Heart left ventricle (tissue), 16 donors: Measurements from ENCODE around the gene CYB5D1. TPM values are rescaled to one million over a fixed set of nuclear protein-coding genes. Genes with fewer than 3 reads are reported as not detected.
"Not testable (repeated sequence)": the region's sequence is repeated elsewhere in the genome, so short reads cannot be mapped to it uniquely, and the experiment has no call there.

Source experiments
- ATAC-seq, 4 donors: fragments of 200-7000 bp; cut with Tn5 transposase; one replicate each; pipeline ENCODE4 v1.9.1; 2020 to 2022; ENCODE audit warnings: moderate library complexity in 4 of 4, mild to moderate bottlenecking in 3 of 4, moderate number of reproducible peaks in 1 of 4
- DNase-seq, 5 donors: peaks; one replicate each; pipeline ENCODE4 v3.0.0-alpha.2; 2020
- H3K27ac ChIP-seq, 12 donors: fragments of 200-600 bp; sonication (generic) in 4 of 12; one replicate each; pipeline versions ENCODE4 v1.5.0 to v1.8.0; 2016 to 2022; ENCODE audit warnings: mild to moderate bottlenecking in 2 of 12
- H3K27me3 ChIP-seq, 9 donors: fragments of 200-600 bp; sonication (generic) in 2 of 9; one replicate each; pipeline versions ENCODE4 v1.5.1 to v1.8.0; 2016 to 2022; ENCODE audit warnings: mild to moderate bottlenecking in 3 of 9
- H3K36me3 ChIP-seq, 9 donors: fragments of 200-600 bp; sonication (generic) in 2 of 9; one replicate each; pipeline versions ENCODE4 v1.5.0 to v1.8.0; 2018 to 2022; ENCODE audit warnings: mild to moderate bottlenecking in 2 of 9
- H3K4me1 ChIP-seq, 12 donors: fragments of 200-600 bp; sonication (generic) in 4 of 12; one replicate each; pipeline versions ENCODE4 v1.5.0 to v1.8.0; 2016 to 2022; ENCODE audit warnings: mild to moderate bottlenecking in 3 of 12
- H3K4me3 ChIP-seq, 12 donors: fragments of 200-600 bp; sonication (generic) in 4 of 12; one replicate each; pipeline versions ENCODE4 v1.5.0 to v1.8.0; 2017 to 2022; ENCODE audit warnings: mild to moderate bottlenecking in 9 of 12, moderate library complexity in 4 of 12
- H3K9me3 ChIP-seq, 12 donors: fragments of 200-600 bp; sonication (generic) in 4 of 12; one replicate each; pipeline versions ENCODE4 v1.5.0 to v1.8.0; 2016 to 2022; ENCODE audit warnings: mild to moderate bottlenecking in 1 of 12
- POLR2A ChIP-seq, 2 donors: fragments of 450-650 bp; IDR thresholded peaks; one replicate each; pipeline ENCODE4 v1.6.1; 2017; ENCODE audit warnings: antibody characterized with exemption in 2 of 2, mild to moderate bottlenecking in 2 of 2, moderate library complexity in 2 of 2
- WGBS, 4 donors: extraction: QIAGEN DNeasy Blood & Tissue Kit in 2 of 4; methylation state at CpG; one replicate each; pipeline versions ENCODE4 v1.1.5 to v1.1.7; 2013 to 2018; 5-methylcytosine and 5-hydroxymethylcytosine counted together
- intact Hi-C, 10 donors: fragments of 100-400 bp; cut with DNase I; formaldehyde crosslinking; loops; one replicate each; pipeline versions ENCODE4 v1.11.1 to v1.14.2; 2022
- long read RNA-seq, 3 donors: library from polyadenylated mRNA; unstranded; transcript quantifications; one replicate each; pipeline ENCODE4 v2.0.0, GENCODE V29; 2020 to 2021
- polyA plus RNA-seq, 2 donors: library from polyadenylated mRNA; stranded (reverse); fragments of 200-250 nt; gene quantifications; one replicate each; pipeline ENCODE4 v1.2.3, GENCODE V29; 2013
- total RNA-seq, 9 donors: library from RNA; depleted of rRNA in 2 of 9; stranded (reverse); fragments of >200 nt in 2 of 9; fragmentation: NEBNext Ultra II Directional in 3 of 9; extraction: Animal tissue kit (Norgen Biotek cat#: 25700) in 3 of 9; gene quantifications; one replicate each; pipeline versions ENCODE4 v1.1.0 to v1.2.4, GENCODE V29; 2016 to 2023
- TF ChIP-seq, protein P1 (sequence below), 12 donors: fragments of 200-600 bp; sonication (generic) in 4 of 12; IDR thresholded peaks; one replicate each; pipeline versions ENCODE4 v1.5.0 to v1.8.0; 2018 to 2022; ENCODE audit warnings: antibody characterized with exemption in 12 of 12, mild to moderate bottlenecking in 5 of 12
- donor health status: ischemic (EF 13 %, LVEDD 7.1; RV severe dilation, severe dysfunction).
- donor health status: healthy with polysubstance abuse.
- donor health status: DM: no; HTN: yes; CAD: no.
- donor health status: DM: no; HTN: no; CAD: no.
- donor health status: ischemic (EF 25% LVEDD 6.9; RV normal size, moderate dysfunction).
- donor health status: ischemic (EF 25% LVEDD 5.7; RV mildly dilated, moderate dysfunction).
- donor health status: healthy.
- donor health status: DM: yes; HTN: yes; CAD: no.
- donor health status: ischemic (EF 35%, LVEDD 5.7; RV mildly dilated, moderate dysfunction).
- donor health status: nonischemic (EF 11% LVEDD 7.7; RV severe dilation, severe dysfunction).
- donor health status: DM: yes; HTN: yes; CAD: no.
- donor health status: PGD.
- donor health status: ischemic (EF 29% LVEDD 5.4; RV normal size, mild dysfunction).
- donor health status: nonischemic (EF 23%, LVEDD 6.1; RV moderate dilation, normal function).

Gene CYB5D1
- total RNA-seq (10 to 100 TPM in 8 of 9 donors, 1 to 10 TPM in 1; 9.3 to 20.4 (median 16.6) TPM), polyA plus RNA-seq (10 to 100 TPM; 11.7 to 15.5 TPM)
- long read RNA-seq, donor 1, transcript CYB5D1-201 (4 exons, 3,509 nt), result major isoform, 13 of 21 reads
- long read RNA-seq, donor 1, partial matches to known transcripts, result 5 of 21 reads
- long read RNA-seq, donor 1, other reads (novel, unspliced or antisense), result 0 of 21 reads
- long read RNA-seq, donor 2, transcript CYB5D1-201 (4 exons, 3,509 nt), result major isoform, 7 of 11 reads
- long read RNA-seq, donor 2, partial matches to known transcripts, result 3 of 11 reads
- long read RNA-seq, donor 2, other reads (novel, unspliced or antisense), result 0 of 11 reads
- long read RNA-seq, donor 3, transcript CYB5D1-201 (4 exons, 3,509 nt), result major isoform, 5 of 8 reads
- long read RNA-seq, donor 3, partial matches to known transcripts, result 1 of 8 reads
- long read RNA-seq, donor 3, other reads (novel, unspliced or antisense), result 1 of 8 reads

DNA sequence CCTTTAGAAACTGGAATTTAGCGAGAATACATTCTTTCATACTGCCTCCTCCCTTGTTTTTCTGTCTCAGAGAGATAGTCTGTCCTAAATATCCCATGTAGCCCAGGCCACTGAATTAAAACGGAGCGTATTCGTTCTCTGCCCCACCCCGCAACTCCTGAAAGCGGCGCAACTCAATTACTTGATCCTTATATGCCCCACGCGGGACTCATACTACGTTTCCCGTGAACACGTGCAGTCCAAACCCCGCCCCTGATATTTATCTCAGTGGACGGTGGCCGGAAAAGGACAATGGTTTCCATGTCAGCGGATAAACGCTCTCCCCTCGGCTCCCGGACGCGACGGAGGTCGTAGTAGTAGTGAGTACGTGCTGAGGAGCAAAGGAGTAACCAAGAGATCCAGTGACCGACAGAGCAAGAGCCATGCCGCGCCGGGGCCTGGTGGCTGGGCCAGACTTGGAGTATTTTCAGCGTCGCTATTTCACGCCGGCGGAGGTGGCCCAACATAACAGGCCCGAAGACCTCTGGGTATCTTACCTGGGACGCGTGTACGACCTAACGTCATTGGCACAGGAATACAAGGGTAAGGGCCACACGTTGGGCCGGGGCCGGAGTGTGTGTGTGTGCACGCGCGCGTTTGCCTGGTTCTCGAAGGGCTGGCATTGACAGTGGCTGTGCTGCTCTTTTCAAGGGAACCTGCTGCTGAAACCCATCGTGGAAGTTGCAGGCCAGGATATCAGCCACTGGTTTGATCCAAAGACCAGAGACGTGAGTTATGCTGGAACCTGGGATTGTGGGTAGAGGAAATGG is at the start of gene CYB5D1:
CYB5D1 (plus strand) TSS at position 291 of the 809 bp plus-strand sequence; CDS start at position 423, 132 bp downstream.
- peak; percentile 89 to 95 (median 93) for DNase-seq
- intact Hi-C loops, result loop anchor here in 8 of 10 donors (1.0 to 10.0 kb wide), 10 partner anchors 21 to 297 kb away; partner anchors contain the start of genes KDM6B (in 2 of the 8), CHD3 (in 1 of the 8), KCNAB3 (in 1 of the 8) and PER1 (in 1 of the 8)
- peak; percentile 65 to 71 (median 69) for ATAC-seq
- Histone ChIP-seq H3K4me3 (peak within 1 kb of the TSS; percentile 39 to 85 (median 68)), H3K9me3 (no peaks in the 10 kb centered on the region), H3K4me1 (peaks cover 0 to 40% (median 29%) of the 10 kb centered on the region in 12 donors), H3K27ac (peak within 1 kb of the TSS; percentile 74 to 97 (median 92)), H3K36me3 (peaks cover 0 to 46% (median 21%) of the 10 kb centered on the region in 9 donors), H3K27me3 (no peaks in the 10 kb centered on the region)
- WGBS, 4 donors, result 2 to 5% (median 3%) methylated on average over 35 to 48 of the region's 48 CpGs
- no peak for TF ChIP-seq POLR2A (IDR thresholded peaks at IDR 0.05)
- TF ChIP-seq, protein P1, sequence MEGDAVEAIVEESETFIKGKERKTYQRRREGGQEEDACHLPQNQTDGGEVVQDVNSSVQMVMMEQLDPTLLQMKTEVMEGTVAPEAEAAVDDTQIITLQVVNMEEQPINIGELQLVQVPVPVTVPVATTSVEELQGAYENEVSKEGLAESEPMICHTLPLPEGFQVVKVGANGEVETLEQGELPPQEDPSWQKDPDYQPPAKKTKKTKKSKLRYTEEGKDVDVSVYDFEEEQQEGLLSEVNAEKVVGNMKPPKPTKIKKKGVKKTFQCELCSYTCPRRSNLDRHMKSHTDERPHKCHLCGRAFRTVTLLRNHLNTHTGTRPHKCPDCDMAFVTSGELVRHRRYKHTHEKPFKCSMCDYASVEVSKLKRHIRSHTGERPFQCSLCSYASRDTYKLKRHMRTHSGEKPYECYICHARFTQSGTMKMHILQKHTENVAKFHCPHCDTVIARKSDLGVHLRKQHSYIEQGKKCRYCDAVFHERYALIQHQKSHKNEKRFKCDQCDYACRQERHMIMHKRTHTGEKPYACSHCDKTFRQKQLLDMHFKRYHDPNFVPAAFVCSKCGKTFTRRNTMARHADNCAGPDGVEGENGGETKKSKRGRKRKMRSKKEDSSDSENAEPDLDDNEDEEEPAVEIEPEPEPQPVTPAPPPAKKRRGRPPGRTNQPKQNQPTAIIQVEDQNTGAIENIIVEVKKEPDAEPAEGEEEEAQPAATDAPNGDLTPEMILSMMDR (IDR thresholded peaks at IDR 0.05), result peak in 2 of 12 donors; percentile 3 to 6

DNA sequence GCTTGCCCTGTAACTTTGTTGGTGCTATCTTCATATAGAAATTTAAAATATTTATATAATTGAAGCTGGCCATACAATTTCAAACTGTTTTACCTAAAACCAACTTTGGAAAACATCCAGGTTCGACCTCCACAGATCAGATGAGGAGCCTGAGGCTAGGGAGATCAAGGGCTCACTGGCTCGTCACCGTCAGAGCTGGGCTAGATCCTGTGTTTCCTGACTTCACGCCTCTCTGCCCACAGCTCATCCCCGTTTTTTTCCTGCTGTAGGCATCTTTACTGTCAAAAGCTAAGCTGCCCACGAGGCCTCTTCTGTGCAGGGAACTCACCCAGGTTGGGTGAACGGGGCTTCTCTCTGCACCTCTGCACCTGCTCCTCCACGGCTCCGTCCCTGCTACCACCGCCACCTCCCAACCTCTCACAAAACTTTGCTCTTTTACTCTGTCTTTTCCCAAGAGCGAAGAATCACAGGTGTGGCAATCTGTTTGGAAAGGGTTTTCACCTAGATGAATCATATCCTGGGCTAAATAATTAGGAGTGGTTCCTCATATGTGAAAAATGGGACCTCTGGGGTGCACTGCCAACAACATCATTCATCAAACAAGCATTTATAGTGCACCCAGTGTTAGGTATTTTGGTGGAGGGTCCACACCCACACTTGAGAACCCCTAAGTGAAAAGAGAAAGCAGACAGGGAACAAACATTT is 48.6 kb upstream of the CYB5D1 start:
- TF ChIP-seq POLR2A (IDR thresholded peaks at IDR 0.05), result no peak
- TF ChIP-seq, protein P1 (IDR thresholded peaks at IDR 0.05), result no peak
- H3K4me3 ChIP-seq, result no peak overlapping the region
- DNase-seq (no peak), ATAC-seq (no peak)
- H3K36me3 ChIP-seq, result no peaks in the 10 kb centered on the region
- intact Hi-C loops, result no loop called here
- H3K27me3 ChIP-seq, result peaks cover 0 to 5% (median 0%) of the 10 kb centered on the region in 9 donors
- 73 to 79% (median 75%) methylated on average over 11 of the region's 11 CpGs for whole genome bisulfite sequencing, 4 donors
- H3K27ac ChIP-seq, result no peak overlapping the region
- no peaks in the 10 kb centered on the region for H3K9me3 ChIP-seq
- no peaks in the 10 kb centered on the region for H3K4me1 ChIP-seq

GRCh38 chr17:7809791-7810343 is 47.9 kb upstream of the CYB5D1 start:
- DNase-seq, H3K27ac ChIP-seq, ATAC-seq, H3K27me3 ChIP-seq, H3K9me3 ChIP-seq, H3K4me1 ChIP-seq, H3K4me3 ChIP-seq, H3K36me3 ChIP-seq: not testable (repeated sequence)
- intact Hi-C loops, result loop anchor here in 2 of 10 donors (10.0 kb wide), 2 partner anchors 65 to 225 kb away; partner anchors contain the start of gene ALOX15B (in 1 of the 2)
- WGBS, 4 donors, result 69 to 82% (median 76%) methylated on average over 9 of the region's 9 CpGs

- DNase-seq, result no peak
- no peak overlapping the region for H3K27ac ChIP-seq
- no peak for TF ChIP-seq POLR2A (IDR thresholded peaks at IDR 0.05)
- TF ChIP-seq, protein P1 (IDR thresholded peaks at IDR 0.05), result no peak
- no peaks in the 10 kb centered on the region for H3K36me3 ChIP-seq
- WGBS, 4 donors, result 76 to 85% (median 77%) methylated on average over 3 of the region's 3 CpGs
- H3K9me3 ChIP-seq, result no peaks in the 10 kb centered on the region
- H3K27me3 ChIP-seq, result peaks cover 0 to 5% (median 0%) of the 10 kb centered on the region in 9 donors
- H3K4me1 ChIP-seq, result no peaks in the 10 kb centered on the region
- intact Hi-C loops, result loop anchor here in 2 of 10 donors (10.0 kb wide), 2 partner anchors 66 to 224 kb away; partner anchors contain the start of gene ALOX15B (in 1 of the 2)
- no peak overlapping the region for H3K4me3 ChIP-seq
- no peak for ATAC-seq
These were observed 46.6 kb upstream of the CYB5D1 start for GRCh38 chr17:7811251-7811650.
